Muscle layer of duodenum (tissue), 2 donors: ENCODE data around the gene SERPINB8.

Experiments used
- H3K27ac ChIP-seq: one replicate; pipeline ENCODE4 v1.7.0; 2013; ENCODE audit warnings: mild to moderate bottlenecking, low read length
- H3K27me3 ChIP-seq: one replicate; pipeline ENCODE4 v1.7.0; 2013; ENCODE audit warnings: low read depth, mild to moderate bottlenecking, control low read depth, low read length
- H3K36me3 ChIP-seq, 2 donors: one replicate each; pipeline ENCODE4 v1.7.0; 2013; ENCODE audit warnings: low read length in 2 of 2, control low read depth in 1 of 2, mild to moderate bottlenecking in 1 of 2; ENCODE audit not compliant: insufficient read depth in 2 of 2, control insufficient read depth in 1 of 2
- H3K4me1 ChIP-seq, 2 donors: one replicate each; pipeline ENCODE4 v1.7.0; 2013; ENCODE audit warnings: low read length in 2 of 2, mild to moderate bottlenecking in 2 of 2, control low read depth in 1 of 2, moderate library complexity in 1 of 2; ENCODE audit not compliant: insufficient read depth in 2 of 2, control insufficient read depth in 1 of 2
- H3K4me3 ChIP-seq, 2 donors: one replicate each; pipeline ENCODE4 v1.7.0; 2013; ENCODE audit warnings: low read length in 2 of 2, low read depth in 1 of 2, mild to moderate bottlenecking in 1 of 2
- H3K9me3 ChIP-seq, 2 donors: one replicate each; pipeline ENCODE4 v1.7.0; 2013; ENCODE audit warnings: low read length in 2 of 2, control low read depth in 1 of 2, mild to moderate bottlenecking in 1 of 2; ENCODE audit not compliant: control insufficient read depth in 1 of 2
- donor health status: healthy.

The SERPINB8 gene

GRCh38 chr18:63947051-63947790 lies 22.7 kb upstream of the SERPINB8 start:
- Histone ChIP-seq H3K9me3 (no peaks in the 10 kb centered on the region), H3K4me3 (no peak overlapping the region), H3K4me1 (peaks cover 0 to 10% of the 10 kb centered on the region in 2 donors), H3K27ac (no peak overlapping the region), H3K27me3 (no peaks in the 10 kb centered on the region), H3K36me3 (no peaks in the 10 kb centered on the region)

DNA sequence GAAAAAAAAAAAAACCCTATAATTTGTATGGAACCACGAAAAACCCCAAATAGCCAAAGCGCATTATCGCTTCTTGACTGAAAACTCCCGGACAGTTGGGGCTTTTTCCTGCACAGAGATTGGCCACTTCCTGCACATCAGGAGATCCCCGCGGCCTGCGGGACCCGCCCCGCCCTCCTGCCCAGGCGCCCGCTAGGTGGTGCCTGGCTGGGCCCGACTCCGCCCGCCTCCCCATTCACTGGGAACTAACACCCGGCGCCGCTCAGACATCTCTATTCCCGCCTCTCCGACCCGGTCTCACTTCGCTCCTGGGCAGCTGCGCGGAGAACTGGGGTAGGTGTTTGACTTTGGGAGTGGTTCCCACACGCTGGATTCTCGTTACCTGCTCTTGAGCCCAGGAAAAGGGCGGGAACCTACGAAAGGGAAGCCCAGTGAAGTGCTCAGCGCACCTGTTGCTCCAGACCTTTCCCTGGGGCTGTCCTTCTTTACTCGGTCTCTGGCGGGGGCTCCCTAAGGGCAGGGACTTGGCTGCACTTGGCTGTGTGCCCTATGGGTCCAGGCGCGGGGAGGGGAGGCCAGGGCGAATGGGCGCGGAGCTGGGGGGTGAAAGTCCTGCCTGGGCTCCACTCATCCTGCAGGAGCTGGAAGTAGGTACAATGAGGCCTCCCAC lies 20.7 kb upstream of the SERPINB8 start, which contains the start of gene HMSD:
HMSD (plus strand) TSS at position 234 of the 670 bp plus-strand sequence. CDS start 4,155 bp downstream, outside the sequence.
- Histone ChIP-seq H3K9me3 (no peaks in the 10 kb centered on the region), H3K4me1 (peaks cover 0 to 10% of the 10 kb centered on the region in 2 donors), H3K27me3 (no peaks in the 10 kb centered on the region), H3K36me3 (no peaks in the 10 kb centered on the region), H3K4me3 (peak within 1 kb of the TSS; percentile 40 to 60), H3K27ac (no peak within 1 kb of the TSS)

DNA sequence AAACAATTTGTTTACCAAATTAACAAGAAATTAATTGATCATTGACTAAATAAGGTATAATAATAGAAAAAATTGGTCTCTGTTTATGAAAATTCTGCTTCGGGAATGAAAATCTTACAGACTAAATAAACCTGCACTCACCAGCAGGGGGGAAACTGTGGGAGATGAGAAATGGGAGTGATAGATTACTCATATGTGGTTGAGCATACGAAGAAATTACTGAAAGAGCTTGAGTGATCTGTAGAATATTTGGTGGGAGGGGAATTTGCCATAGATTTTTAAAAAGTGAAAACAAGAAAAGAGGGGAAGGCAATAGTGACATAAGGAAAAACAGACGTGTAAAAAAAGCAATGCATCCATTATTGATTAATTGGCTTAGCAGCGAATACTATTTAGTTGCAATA lies 18.6 kb upstream of the SERPINB8 start:
- Histone ChIP-seq H3K9me3 (no peaks in the 10 kb centered on the region), H3K27ac (no peak overlapping the region), H3K36me3 (no peaks in the 10 kb centered on the region), H3K4me3 (no peak overlapping the region), H3K27me3 (no peaks in the 10 kb centered on the region), H3K4me1 (peaks cover 0 to 10% of the 10 kb centered on the region in 2 donors)

DNA sequence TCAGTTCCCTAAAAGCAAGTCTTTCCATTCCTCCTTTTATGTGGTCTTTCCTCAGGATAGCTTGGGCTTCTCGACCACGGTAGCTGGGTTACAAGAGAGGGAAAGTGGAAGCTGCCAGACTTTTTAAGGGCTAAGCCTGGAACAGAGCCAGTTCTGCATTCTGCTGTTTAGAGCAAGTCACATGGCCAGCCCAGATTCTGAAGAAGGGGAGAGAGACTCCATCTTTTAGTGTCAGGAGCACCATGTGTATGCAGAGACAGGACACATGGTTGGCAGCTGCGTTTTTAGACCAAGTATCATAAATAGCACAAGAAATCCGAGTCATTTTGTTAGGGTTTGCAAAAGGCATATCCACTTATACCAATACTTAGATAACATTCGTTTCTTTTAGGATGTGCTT lies 16.1 kb upstream of the SERPINB8 start:
- no peak overlapping the region for H3K27ac ChIP-seq
- peaks cover 0 to 6% of the 10 kb centered on the region in 2 donors for H3K4me1 ChIP-seq
- no peak overlapping the region for H3K4me3 ChIP-seq
- no peaks in the 10 kb centered on the region for H3K27me3 ChIP-seq
- H3K36me3 ChIP-seq = no peaks in the 10 kb centered on the region
- no peaks in the 10 kb centered on the region for H3K9me3 ChIP-seq

DNA sequence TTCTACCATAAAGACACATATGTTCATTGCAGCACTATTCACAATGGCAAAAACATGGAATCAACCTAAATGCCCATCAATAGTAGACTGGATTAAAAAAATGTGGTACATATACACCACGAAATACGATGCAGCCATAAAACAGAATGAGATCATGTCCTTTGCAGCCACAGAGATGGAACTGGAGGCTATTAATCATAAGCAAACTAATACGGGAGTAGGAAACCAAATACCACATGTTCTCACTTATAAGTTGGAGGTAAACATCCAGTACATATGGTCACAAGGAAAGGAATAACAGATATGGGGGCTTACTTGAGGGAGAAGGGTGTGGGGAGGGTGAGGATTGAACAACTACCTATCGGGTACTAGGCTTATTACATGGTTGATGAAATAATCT lies 13.1 kb upstream of the SERPINB8 start:
- H3K4me3 ChIP-seq = no peak overlapping the region
- H3K27ac ChIP-seq = no peak overlapping the region
- H3K27me3 ChIP-seq = no peaks in the 10 kb centered on the region
- H3K9me3 ChIP-seq = no peaks in the 10 kb centered on the region
- H3K4me1 ChIP-seq = no peaks in the 10 kb centered on the region
- no peaks in the 10 kb centered on the region for H3K36me3 ChIP-seq

DNA sequence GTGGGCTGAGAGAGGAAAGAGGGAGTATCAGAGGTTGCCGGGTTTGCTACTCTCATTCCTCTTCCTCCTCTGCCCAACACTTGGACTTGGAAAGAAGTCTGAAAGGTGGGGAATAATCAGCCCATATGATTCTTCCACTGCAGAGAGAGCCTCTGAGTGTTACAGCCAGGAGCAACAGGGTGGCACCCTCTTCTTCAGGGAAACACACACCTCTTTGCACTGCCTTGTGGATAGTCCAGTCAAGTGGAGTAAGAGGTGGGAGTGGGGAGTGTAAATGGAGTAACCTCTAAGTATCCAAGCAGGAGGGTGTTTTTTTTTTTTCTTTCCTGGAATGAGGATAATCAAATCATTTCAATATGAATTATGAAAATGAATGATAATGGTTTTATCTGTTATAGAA lies 9.0 kb upstream of the SERPINB8 start:
- H3K4me1 ChIP-seq = no peaks in the 10 kb centered on the region
- no peaks in the 10 kb centered on the region for H3K9me3 ChIP-seq
- H3K4me3 ChIP-seq = no peak overlapping the region
- H3K36me3 ChIP-seq = no peaks in the 10 kb centered on the region
- H3K27ac ChIP-seq = no peak overlapping the region
- H3K27me3 ChIP-seq = no peaks in the 10 kb centered on the region

DNA sequence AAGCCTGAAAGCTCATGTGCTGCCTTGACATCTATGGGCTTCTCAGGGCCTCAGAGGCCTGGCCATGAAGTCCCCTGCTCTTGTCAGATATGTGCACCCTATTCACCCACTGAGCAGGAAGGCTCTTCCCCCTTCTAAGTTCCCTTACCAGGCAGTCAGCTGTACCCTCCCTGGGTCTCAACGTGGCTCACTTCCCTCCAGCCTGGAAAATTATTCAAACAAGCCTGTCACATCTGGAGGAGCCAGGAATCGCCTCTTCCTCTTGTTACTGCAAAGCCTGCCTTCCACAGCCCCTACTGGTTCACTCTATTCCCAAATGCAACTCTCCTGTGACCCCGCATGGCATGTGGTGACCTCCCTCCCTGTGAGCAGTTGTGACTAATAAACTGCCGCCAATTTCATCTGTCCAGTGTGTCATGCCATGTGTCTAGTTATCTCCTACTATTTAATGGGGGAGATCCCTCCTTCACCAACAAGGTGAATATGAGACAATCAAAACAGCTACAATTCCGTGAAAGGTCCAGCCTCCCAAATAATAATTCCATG lies 8.4 kb upstream of the SERPINB8 start:
- Histone ChIP-seq H3K27ac (no peak overlapping the region), H3K9me3 (no peaks in the 10 kb centered on the region), H3K36me3 (no peaks in the 10 kb centered on the region), H3K4me1 (no peaks in the 10 kb centered on the region), H3K27me3 (no peaks in the 10 kb centered on the region), H3K4me3 (no peak overlapping the region)

DNA sequence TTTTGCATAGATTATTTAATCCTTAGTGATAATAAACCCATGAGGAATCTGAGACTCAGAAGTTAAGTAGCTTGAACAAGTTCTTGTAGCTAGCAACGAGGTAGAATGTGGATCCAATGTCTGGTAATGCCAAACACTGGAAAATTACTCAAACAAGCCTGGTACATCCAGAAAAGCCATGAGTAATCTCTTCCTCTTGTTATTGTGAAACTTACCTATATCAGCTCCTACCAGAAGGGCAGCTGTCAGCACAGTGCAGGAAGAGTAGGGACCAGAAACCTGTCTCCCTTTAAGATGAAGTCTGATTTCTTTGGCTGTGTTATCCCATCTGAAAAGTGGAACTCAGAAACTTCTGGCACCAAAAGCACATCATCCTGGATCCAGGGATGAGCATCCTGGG lies 7.7 kb upstream of the SERPINB8 start:
- Histone ChIP-seq H3K27me3 (no peaks in the 10 kb centered on the region), H3K27ac (no peak overlapping the region)

GRCh38 chr18:63963615-63964256 lies 6.1 kb upstream of the SERPINB8 start:
- Histone ChIP-seq H3K36me3 (no peaks in the 10 kb centered on the region), H3K4me1 (no peaks in the 10 kb centered on the region), H3K9me3 (no peaks in the 10 kb centered on the region), H3K27me3 (no peaks in the 10 kb centered on the region), H3K4me3 (no peak overlapping the region), H3K27ac (no peak overlapping the region)

More for the DNA sequence above, 7.7 kb upstream of the SERPINB8 start:
- Histone ChIP-seq H3K9me3 (no peaks in the 10 kb centered on the region), H3K4me1 (no peaks in the 10 kb centered on the region), H3K36me3 (no peaks in the 10 kb centered on the region), H3K4me3 (no peak overlapping the region)

DNA sequence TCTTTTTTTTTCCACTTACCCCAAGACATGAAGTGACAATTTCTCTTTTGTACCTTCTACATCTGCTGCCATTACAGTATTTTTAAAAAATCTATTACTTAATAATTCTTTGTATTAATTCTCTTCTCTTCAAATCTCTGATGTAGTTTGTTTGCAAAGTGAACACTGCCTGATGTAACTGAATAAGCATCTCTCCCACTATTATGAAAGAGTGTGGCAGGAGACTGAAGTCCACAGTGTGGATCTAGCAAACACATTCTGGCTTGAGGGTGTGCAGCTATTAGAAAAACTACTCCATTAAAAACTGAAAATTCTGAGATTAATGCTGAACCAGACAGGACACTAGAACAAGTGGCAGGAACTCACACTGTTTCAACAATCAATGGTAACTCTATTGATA lies 5.0 kb upstream of the SERPINB8 start:
- Histone ChIP-seq H3K4me3 (no peak overlapping the region), H3K27me3 (no peaks in the 10 kb centered on the region), H3K36me3 (no peaks in the 10 kb centered on the region), H3K27ac (no peak overlapping the region), H3K4me1 (peaks cover 4 to 8% of the 10 kb centered on the region in 2 donors), H3K9me3 (no peaks in the 10 kb centered on the region)

DNA sequence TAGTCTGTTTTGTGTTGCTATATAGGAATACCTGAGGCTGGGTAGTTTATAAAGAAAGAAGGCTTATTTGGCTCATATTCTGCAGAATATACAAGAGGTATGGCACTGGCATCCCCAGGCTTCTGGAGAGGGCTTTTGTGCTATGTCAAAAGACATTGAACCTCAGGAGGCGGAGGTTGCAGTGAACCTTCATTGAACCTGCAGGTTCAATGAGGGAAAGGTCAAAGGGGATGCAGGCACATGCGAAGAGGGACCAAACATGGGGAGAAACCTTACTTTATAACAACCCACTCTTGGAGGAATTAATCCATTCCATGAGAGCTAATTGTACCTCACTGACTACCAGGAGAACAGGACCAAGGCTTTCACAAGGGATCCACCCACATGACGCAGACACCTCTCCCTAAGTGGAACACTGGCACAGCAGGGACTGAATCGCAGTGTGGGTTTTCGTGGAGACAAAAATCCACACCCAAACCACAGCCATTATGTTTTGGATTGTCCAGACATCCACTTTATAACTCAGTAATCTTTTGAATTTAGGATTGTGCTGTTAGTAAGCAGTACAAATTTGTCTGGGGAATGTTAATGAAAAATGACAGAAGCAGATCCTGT lies 4.1 kb upstream of the SERPINB8 start:
- Histone ChIP-seq H3K27ac (no peak overlapping the region), H3K36me3 (no peaks in the 10 kb centered on the region), H3K4me3 (no peak overlapping the region), H3K9me3 (no peaks in the 10 kb centered on the region), H3K4me1 (peaks cover 4 to 8% of the 10 kb centered on the region in 2 donors), H3K27me3 (no peaks in the 10 kb centered on the region)
